NCI-H526 treated with DMSO at 0.1 percent for 48 hours (cell line): ENCODE data around the gene CLSTN2.
A peak's percentile ranks its signal among the peaks of the same experiment; 100 is the strongest.

ENCODE experiments used
- DNase-seq: peaks from one replicate; lab custom pipeline; 2025; lab: John Stamatoyannopoulos, UW

The CLSTN2 gene

GRCh38 chr3:140236836-140237501 lies 302.0 kb downstream of the CLSTN2 start:
- DNase-seq: no peak

- no peak for DNase-seq
These were observed 303.8 kb downstream of the CLSTN2 start for GRCh38 chr3:140238646-140239314.

- DNase-seq: no peak
These were observed 307.9 kb downstream of the CLSTN2 start for GRCh38 chr3:140242818-140243276.

GRCh38 chr3:140243575-140243974 lies 308.6 kb downstream of the CLSTN2 start:
- DNase-seq: no peak

- DNase-seq: no peak
These were observed 309.9 kb downstream of the CLSTN2 start for GRCh38 chr3:140244893-140245292.

- DNase-seq: no peak
These were observed 311.6 kb downstream of the CLSTN2 start for GRCh38 chr3:140246578-140246977.

GRCh38 chr3:140247775-140248174 lies 312.8 kb downstream of the CLSTN2 start:
- no peak for DNase-seq

GRCh38 chr3:140249188-140249587 lies 314.2 kb downstream of the CLSTN2 start:
- DNase-seq: no peak

- DNase-seq: no peak
These were observed 315.2 kb downstream of the CLSTN2 start for GRCh38 chr3:140250010-140250855.

GRCh38 chr3:140250945-140251344 lies 316.0 kb downstream of the CLSTN2 start:
- DNase-seq: no peak

- no peak for DNase-seq
These were observed 316.7 kb downstream of the CLSTN2 start for GRCh38 chr3:140251678-140252077.

- DNase-seq: no peak
These were observed 318.0 kb downstream of the CLSTN2 start for GRCh38 chr3:140252812-140253656.

GRCh38 chr3:140258222-140258724 lies 323.3 kb downstream of the CLSTN2 start:
- DNase-seq: no peak

GRCh38 chr3:140265302-140265701 lies 330.3 kb downstream of the CLSTN2 start:
- DNase-seq: no peak

- no peak for DNase-seq
These were observed 333.1 kb downstream of the CLSTN2 start for GRCh38 chr3:140268103-140268502.

- no peak for DNase-seq
These were observed 333.6 kb downstream of the CLSTN2 start for GRCh38 chr3:140268610-140269009.

- DNase-seq: no peak
These were observed 335.3 kb downstream of the CLSTN2 start for GRCh38 chr3:140270329-140270728.

GRCh38 chr3:140273542-140274195 lies 338.7 kb downstream of the CLSTN2 start:
- DNase-seq: no peak

- no peak for DNase-seq
These were observed 339.4 kb downstream of the CLSTN2 start for GRCh38 chr3:140274429-140274828.

GRCh38 chr3:140276703-140277102 lies 341.7 kb downstream of the CLSTN2 start:
- DNase-seq: peak; percentile 14

- no peak for DNase-seq
These were observed 342.9 kb downstream of the CLSTN2 start for GRCh38 chr3:140277886-140278285.
